ENCODE results near the gene ZCCHC7.

DNA sequence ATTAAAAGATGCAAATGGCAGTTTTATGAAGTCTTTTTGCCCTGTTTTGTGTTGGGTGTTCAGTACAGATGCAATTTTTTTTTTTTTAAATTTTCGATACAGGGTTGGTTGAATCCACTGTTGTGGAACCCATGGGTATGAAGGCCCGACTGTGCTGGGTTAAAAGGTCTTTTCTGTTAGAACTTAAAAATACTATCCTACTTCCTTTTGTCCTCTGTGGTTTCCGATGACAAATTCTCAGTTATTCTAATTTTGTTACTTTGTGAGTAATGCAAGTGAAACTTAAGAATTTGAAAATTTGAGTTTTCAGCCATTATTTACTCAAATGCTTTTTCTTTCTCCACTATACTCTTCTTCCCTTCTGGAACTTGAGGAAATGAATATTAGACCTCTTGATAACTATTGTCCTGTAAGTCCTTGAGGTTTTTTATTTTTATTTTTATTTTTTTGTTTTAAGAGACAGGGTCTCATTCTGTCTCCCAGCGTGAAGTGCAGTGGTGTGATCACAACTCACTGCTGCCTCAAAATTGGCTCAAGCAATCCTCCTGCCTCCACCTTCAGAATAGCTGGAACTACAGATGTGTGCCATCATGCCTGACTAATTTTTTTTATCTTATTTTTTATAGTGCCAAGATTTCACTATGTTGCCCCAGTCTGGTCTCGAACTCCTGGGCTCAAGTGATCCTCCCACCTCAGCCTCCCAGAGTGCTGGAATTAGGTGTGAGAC, 67.5 kb downstream of the ZCCHC7 start:
- TF ChIP-seq, protein P1, sequence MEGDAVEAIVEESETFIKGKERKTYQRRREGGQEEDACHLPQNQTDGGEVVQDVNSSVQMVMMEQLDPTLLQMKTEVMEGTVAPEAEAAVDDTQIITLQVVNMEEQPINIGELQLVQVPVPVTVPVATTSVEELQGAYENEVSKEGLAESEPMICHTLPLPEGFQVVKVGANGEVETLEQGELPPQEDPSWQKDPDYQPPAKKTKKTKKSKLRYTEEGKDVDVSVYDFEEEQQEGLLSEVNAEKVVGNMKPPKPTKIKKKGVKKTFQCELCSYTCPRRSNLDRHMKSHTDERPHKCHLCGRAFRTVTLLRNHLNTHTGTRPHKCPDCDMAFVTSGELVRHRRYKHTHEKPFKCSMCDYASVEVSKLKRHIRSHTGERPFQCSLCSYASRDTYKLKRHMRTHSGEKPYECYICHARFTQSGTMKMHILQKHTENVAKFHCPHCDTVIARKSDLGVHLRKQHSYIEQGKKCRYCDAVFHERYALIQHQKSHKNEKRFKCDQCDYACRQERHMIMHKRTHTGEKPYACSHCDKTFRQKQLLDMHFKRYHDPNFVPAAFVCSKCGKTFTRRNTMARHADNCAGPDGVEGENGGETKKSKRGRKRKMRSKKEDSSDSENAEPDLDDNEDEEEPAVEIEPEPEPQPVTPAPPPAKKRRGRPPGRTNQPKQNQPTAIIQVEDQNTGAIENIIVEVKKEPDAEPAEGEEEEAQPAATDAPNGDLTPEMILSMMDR (conservative IDR thresholded peaks at IDR 0.05), result no peak
- TF ChIP-seq ZFX (IDR thresholded peaks at IDR 0.05), result no peak

Data from C4-2B (cell line).